C4-2B (cell line): ENCODE measurements around the gene TAGLN.

ENCODE experiments used
- ZFX ChIP-seq: fragments of 450-650 bp; IDR thresholded peaks from 2 replicates; pipeline ENCODE4 v1.6.1; 2017
- TF ChIP-seq, protein P1 (sequence below): fragments of 450-650 bp; conservative IDR thresholded peaks from 2 replicates; pipeline ENCODE4 v1.5.1; 2017; ENCODE audit warnings: mild to moderate bottlenecking

DNA sequence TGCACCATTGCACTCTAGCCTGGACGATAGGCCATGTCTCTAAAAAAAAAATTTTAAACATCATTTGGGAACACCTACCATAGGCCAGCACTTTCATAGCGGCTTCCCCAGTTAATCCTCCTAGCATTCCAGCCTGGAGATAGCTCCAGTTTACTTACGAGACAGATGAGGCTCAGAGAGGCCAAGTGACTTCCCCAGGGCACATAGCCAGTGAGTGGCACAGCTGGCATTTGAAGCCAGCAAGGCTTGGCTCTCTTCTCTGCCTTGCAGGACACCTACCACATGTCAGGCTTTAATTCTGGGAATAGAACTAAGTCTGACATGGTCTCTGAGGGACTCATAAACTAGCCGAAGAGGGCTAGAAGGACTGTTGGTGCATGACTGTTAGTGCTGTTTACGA lies 4.9 kb upstream of the TAGLN start:
- TF ChIP-seq, protein P1, sequence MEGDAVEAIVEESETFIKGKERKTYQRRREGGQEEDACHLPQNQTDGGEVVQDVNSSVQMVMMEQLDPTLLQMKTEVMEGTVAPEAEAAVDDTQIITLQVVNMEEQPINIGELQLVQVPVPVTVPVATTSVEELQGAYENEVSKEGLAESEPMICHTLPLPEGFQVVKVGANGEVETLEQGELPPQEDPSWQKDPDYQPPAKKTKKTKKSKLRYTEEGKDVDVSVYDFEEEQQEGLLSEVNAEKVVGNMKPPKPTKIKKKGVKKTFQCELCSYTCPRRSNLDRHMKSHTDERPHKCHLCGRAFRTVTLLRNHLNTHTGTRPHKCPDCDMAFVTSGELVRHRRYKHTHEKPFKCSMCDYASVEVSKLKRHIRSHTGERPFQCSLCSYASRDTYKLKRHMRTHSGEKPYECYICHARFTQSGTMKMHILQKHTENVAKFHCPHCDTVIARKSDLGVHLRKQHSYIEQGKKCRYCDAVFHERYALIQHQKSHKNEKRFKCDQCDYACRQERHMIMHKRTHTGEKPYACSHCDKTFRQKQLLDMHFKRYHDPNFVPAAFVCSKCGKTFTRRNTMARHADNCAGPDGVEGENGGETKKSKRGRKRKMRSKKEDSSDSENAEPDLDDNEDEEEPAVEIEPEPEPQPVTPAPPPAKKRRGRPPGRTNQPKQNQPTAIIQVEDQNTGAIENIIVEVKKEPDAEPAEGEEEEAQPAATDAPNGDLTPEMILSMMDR: no peak
- no peak for TF ChIP-seq ZFX
